HCT116 (cell line): ENCODE measurements around the gene C5orf22. TPM values are rescaled to one million over a fixed set of nuclear protein-coding genes. Genes with fewer than 3 reads are reported as not detected.
A peak's percentile ranks its signal among the peaks of the same experiment; 100 is the strongest.

Experiments used
- ATAC-seq: fragments of 200-7000 bp; cut with Tn5 transposase; 2 replicates; pipeline ENCODE4 v1.9.1; 2020; ENCODE audit warnings: mild to moderate bottlenecking, moderate library complexity
- BruUV-seq: library from RNA; stranded (reverse); fragments of 400-500 nt; replicated peaks from 2 replicates; lab custom pipeline; 2021; lab: Mats Ljungman, UMichigan
- CTCF ChIA-PET: fragments of 300-600 bp; sonication (Branson Sonifier 250); formaldehyde crosslinking; loops from one replicate; lab custom pipeline; 2021; ENCODE audit warnings: antibody characterized with exemption; lab: Charles Lee
- POLR2A ChIA-PET: fragments of 300-600, 350-600 bp; sonication (Branson Sonifier 250); formaldehyde crosslinking; loops from one replicate; lab custom pipeline; 2021; ENCODE audit warnings: antibody characterized with exemption; lab: Charles Lee
- RAD21 ChIA-PET, 2 experiments: fragments of 300-600 bp; sonication (Branson Sonifier 250); formaldehyde crosslinking; loops; one replicate each; lab custom pipeline; 2023; ENCODE audit warnings: low total read pairs in 2 of 2; ENCODE audit not compliant: uncharacterized antibody in 2 of 2, unreplicated experiment in 2 of 2, low non-redundant PET in 1 of 2; lab: Charles Lee
- DNase-seq: peaks from one replicate; pipeline ENCODE4 v3.0.0-alpha.2; 2010; ENCODE audit warnings: low read depth, low spot score
- H2AFZ ChIP-seq: fragments of 200-600 bp; shearing (Covaris generic), sonication (generic); 2 replicates; pipeline ENCODE4 v1.6.1; 2017; ENCODE audit warnings: low read depth, mixed run types, mixed read lengths, antibody characterized with exemption, low read length; ENCODE audit not compliant: poor library complexity, severe bottlenecking
- H3K27ac ChIP-seq: 2 replicates; pipeline ENCODE4 v1.5.1; 2012; ENCODE audit warnings: low read depth, low read length
- H3K27me3 ChIP-seq: fragments of 200-600 bp; sonication (generic); 2 replicates; pipeline ENCODE4 v1.6.1; 2016; ENCODE audit warnings: mixed run types, low read length, mixed read lengths; ENCODE audit not compliant: insufficient read depth
- H3K36me3 ChIP-seq, 2 experiments: fragments of 200-500 bp in 1 of 2; fragments of 200-600 bp in 1 of 2; sonication (Bioruptor generic) in 1 of 2; sonication (generic) in 1 of 2; 2 replicates each; pipeline versions ENCODE4 v1.5.1 to v1.6.1; 2014 to 2016; ENCODE audit warnings: low read length in 2 of 2, inconsistent platforms in 1 of 2, mixed read lengths in 1 of 2, mixed run types in 1 of 2; ENCODE audit not compliant: insufficient read depth in 2 of 2, control insufficient read depth in 1 of 2
- H3K4me1 ChIP-seq, 2 experiments: fragments of 200-600 bp in 1 of 2; sonication (generic) in 1 of 2; 2 replicates each; pipeline versions ENCODE4 v1.5.1 to v1.6.1; 2012 to 2017; ENCODE audit warnings: low read length in 2 of 2, inconsistent platforms in 1 of 2, mild to moderate bottlenecking in 1 of 2, mixed read lengths in 1 of 2, mixed run types in 1 of 2, moderate library complexity in 1 of 2; ENCODE audit not compliant: insufficient read depth in 2 of 2, control insufficient read depth in 1 of 2
- H3K4me2 ChIP-seq: fragments of 200-600 bp; sonication (generic); 2 replicates; pipeline ENCODE4 v1.6.1; 2017; ENCODE audit warnings: mixed run types, low read length, mixed read lengths
- H3K4me3 ChIP-seq, 2 experiments: fragments of 200-600 bp in 1 of 2; sonication (generic) in 1 of 2; replicated peaks in 1 of 2; 2 replicates each; pipeline ENCODE4 v1.5.1; 2011 to 2016; ENCODE audit warnings: low read length in 2 of 2, control low read depth in 1 of 2, low read depth in 1 of 2, mild to moderate bottlenecking in 1 of 2, mixed read lengths in 1 of 2, mixed run types in 1 of 2
- H3K79me2 ChIP-seq: fragments of 200-600 bp; sonication (generic); 2 replicates; pipeline ENCODE4 v1.6.1; 2017; ENCODE audit warnings: mild to moderate bottlenecking, mixed run types, low read length, moderate library complexity, mixed read lengths; ENCODE audit not compliant: insufficient read depth
- H3K9ac ChIP-seq: fragments of 200-600 bp; sonication (generic); 2 replicates; pipeline ENCODE4 v1.6.1; 2016; ENCODE audit warnings: low read length, mixed read lengths
- H3K9me2 ChIP-seq: fragments of 200-600 bp; sonication (generic), shearing (Covaris generic); 2 replicates; pipeline ENCODE4 v1.6.1; 2017; ENCODE audit warnings: mixed run types, mild to moderate bottlenecking, moderate library complexity; ENCODE audit not compliant: insufficient read depth
- H3K9me3 ChIP-seq, 2 experiments: fragments of 200-500 bp in 1 of 2; fragments of 200-600 bp in 1 of 2; sonication (Bioruptor generic) in 1 of 2; sonication (generic) in 1 of 2; 2 replicates each; pipeline ENCODE4 v1.6.1; 2014 to 2017; ENCODE audit warnings: low read length in 2 of 2, mixed read lengths in 2 of 2, inconsistent platforms in 1 of 2, low read depth in 1 of 2, mild to moderate bottlenecking in 1 of 2, mixed run types in 1 of 2, moderate library complexity in 1 of 2; ENCODE audit not compliant: control insufficient read depth in 1 of 2, insufficient read depth in 1 of 2
- H4K20me1 ChIP-seq: fragments of 200-600 bp; sonication (generic), shearing (Covaris generic); 2 replicates; pipeline ENCODE4 v1.6.1; 2017; ENCODE audit warnings: mixed run types, mild to moderate bottlenecking, moderate library complexity; ENCODE audit not compliant: insufficient read depth
- CEBPB ChIP-seq: IDR thresholded peaks from 2 replicates; pipeline ENCODE4 v1.6.1; 2012; ENCODE audit warnings: low read depth
- EGR1 ChIP-seq: IDR thresholded peaks from 2 replicates; pipeline ENCODE4 v1.6.1; 2012; ENCODE audit warnings: low read depth
- EZH2phosphoT487 ChIP-seq: fragments of 200-600 bp; IDR thresholded peaks from 2 replicates; pipeline ENCODE4 v1.6.1; 2018; ENCODE audit warnings: antibody characterized with exemption, borderline replicate concordance
- FOSL1 ChIP-seq: IDR thresholded peaks from 2 replicates; pipeline ENCODE4 v1.6.1; 2012; ENCODE audit warnings: low read depth
- JUND ChIP-seq: IDR thresholded peaks from 2 replicates; pipeline ENCODE4 v1.6.1; 2012
- POLR2AphosphoS5 ChIP-seq: IDR thresholded peaks from 2 replicates; pipeline ENCODE4 v1.6.1; 2011; ENCODE audit warnings: mild to moderate bottlenecking, low read depth, low read length, moderate library complexity
- RAD21 ChIP-seq: IDR thresholded peaks from 2 replicates; pipeline ENCODE4 v1.6.1; 2012; ENCODE audit warnings: low read depth, mild to moderate bottlenecking
- REST ChIP-seq: IDR thresholded peaks from 2 replicates; pipeline ENCODE4 v1.6.1; 2012; ENCODE audit warnings: low read depth
- TCF7L2 ChIP-seq: IDR thresholded peaks from 2 replicates; pipeline ENCODE4 v1.7.0; 2011; ENCODE audit warnings: borderline replicate concordance, inconsistent platforms; ENCODE audit not compliant: insufficient read depth, insufficient read length; ENCODE audit errors: extremely low read depth
- ZNF274 ChIP-seq: fragments of 200-500 bp; sonication (Bioruptor generic); IDR thresholded peaks from 2 replicates; pipeline ENCODE4 v1.6.1; 2014; ENCODE audit warnings: mild to moderate bottlenecking, low read depth, low read length, inconsistent platforms
- intact Hi-C: fragments of 100-400 bp; cut with micrococcal nuclease; formaldehyde crosslinking; loops from 2 replicates; pipeline ENCODE4 v1.10.0; 2022
- total RNA-seq: library from RNA; stranded (reverse); gene quantifications from one replicate; pipeline ENCODE4 v1.2.1, GENCODE V29; 2021; ENCODE audit not compliant: unreplicated experiment
- TF ChIP-seq, protein P1 (sequence below), 3 experiments: fragments of 200-600 bp in 1 of 3; sonication (generic) in 1 of 3; IDR thresholded peaks in 2 of 3; conservative IDR thresholded peaks in 1 of 3; 2 replicates each; pipeline ENCODE4 v1.5.1; 2012 to 2017; ENCODE audit warnings: low read depth in 2 of 3, low read length in 2 of 3, antibody characterized with exemption in 1 of 3, borderline replicate concordance in 1 of 3, control low read depth in 1 of 3, mild to moderate bottlenecking in 1 of 3, mixed read lengths in 1 of 3, mixed run types in 1 of 3, moderate library complexity in 1 of 3; ENCODE audit not compliant: insufficient read depth in 1 of 3

The C5orf22 gene
- total RNA-seq, 1 experiment from 2014 or later = 22.9 TPM

DNA sequence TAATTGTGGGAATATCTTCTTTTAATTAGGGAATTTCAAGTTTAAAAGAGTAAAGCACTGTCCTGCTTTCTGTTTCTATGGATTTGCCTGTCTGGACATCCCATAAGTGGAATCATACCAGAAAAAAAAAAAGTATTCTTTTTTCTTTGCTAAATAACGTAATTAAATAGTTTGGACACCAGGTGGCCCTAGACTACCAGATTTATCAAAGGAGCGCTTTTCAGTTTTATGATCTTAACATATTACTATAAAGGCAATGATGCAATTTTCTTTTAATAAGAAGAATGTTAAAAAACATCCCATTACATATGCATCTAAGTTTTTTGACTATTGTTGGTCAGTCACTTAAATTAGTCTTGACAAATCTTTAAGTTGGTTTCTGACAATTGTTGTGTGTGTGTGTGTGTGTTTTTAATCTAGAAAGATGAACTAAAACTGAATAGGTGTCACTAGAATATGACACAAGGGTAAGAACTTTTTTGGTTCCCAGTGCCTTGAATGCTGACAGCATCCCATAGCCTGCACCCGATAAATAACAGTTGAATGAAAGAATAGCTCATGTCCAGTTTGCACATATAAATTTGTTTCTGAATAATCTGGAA is 49.5 kb downstream of the C5orf22 start:
- ATAC-seq = no peak
- intact Hi-C loops = loop anchor here (1.0 kb wide), 3 partner anchors 228 to 512 kb away; no protein-coding TSS in a partner anchor
- peak; percentile 22 for DNase-seq
- RAD21 ChIA-PET = no interaction called here
- H3K9ac ChIP-seq = no peak overlapping the region
- POLR2A ChIA-PET = no interaction called here
- H3K4me3 ChIP-seq = no peak overlapping the region
- no peak overlapping the region for H3K27ac ChIP-seq
- no peaks in the 10 kb centered on the region for H3K9me2 ChIP-seq
- H3K4me2 ChIP-seq = no peak overlapping the region
- TF ChIP-seq, protein P1, sequence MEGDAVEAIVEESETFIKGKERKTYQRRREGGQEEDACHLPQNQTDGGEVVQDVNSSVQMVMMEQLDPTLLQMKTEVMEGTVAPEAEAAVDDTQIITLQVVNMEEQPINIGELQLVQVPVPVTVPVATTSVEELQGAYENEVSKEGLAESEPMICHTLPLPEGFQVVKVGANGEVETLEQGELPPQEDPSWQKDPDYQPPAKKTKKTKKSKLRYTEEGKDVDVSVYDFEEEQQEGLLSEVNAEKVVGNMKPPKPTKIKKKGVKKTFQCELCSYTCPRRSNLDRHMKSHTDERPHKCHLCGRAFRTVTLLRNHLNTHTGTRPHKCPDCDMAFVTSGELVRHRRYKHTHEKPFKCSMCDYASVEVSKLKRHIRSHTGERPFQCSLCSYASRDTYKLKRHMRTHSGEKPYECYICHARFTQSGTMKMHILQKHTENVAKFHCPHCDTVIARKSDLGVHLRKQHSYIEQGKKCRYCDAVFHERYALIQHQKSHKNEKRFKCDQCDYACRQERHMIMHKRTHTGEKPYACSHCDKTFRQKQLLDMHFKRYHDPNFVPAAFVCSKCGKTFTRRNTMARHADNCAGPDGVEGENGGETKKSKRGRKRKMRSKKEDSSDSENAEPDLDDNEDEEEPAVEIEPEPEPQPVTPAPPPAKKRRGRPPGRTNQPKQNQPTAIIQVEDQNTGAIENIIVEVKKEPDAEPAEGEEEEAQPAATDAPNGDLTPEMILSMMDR (IDR thresholded peaks at IDR 0.05 in 2 of 3, conservative IDR thresholded peaks at IDR 0.05 in 1 of 3; ENCODE audit: borderline replicate concordance in 1 of 3, insufficient read depth in 1 of 3, low read depth in 2 of 3, low read length in 2 of 3) = peak; percentile 31 to 62 (median 52); a peak in 5 of 6 replicates
- TF ChIP-seq RAD21 (peak; percentile 71), TCF7L2 (no peak)
- H3K79me2 ChIP-seq = no peaks in the 10 kb centered on the region
- BruUV-seq = no TSS peak
- H3K36me3 ChIP-seq = no peaks in the 10 kb centered on the region
- no peak overlapping the region for H2AFZ ChIP-seq
- H3K4me1 ChIP-seq = no peaks in the 10 kb centered on the region
- no peaks in the 10 kb centered on the region for H3K9me3 ChIP-seq
- CTCF ChIA-PET = interaction anchor here (0.6 to 1.9 kb wide), 3 partner anchors 227 to 495 kb away, joined by 3 to 10 read pairs (median 4); no protein-coding TSS in a partner anchor
- H4K20me1 ChIP-seq = no peaks in the 10 kb centered on the region
- peaks cover 5% of the 10 kb centered on the region for H3K27me3 ChIP-seq

- POLR2A ChIA-PET = no interaction called here
- CTCF ChIA-PET = interaction anchor here (1.9 kb wide), 1 partner anchor 494 kb away, joined by 10 read pairs; no protein-coding TSS in a partner anchor
- no peak for TF ChIP-seq EGR1
- TF ChIP-seq REST = no peak
- no peak for TF ChIP-seq POLR2AphosphoS5
- no peak for TF ChIP-seq FOSL1
- no peak for TF ChIP-seq CEBPB
- TF ChIP-seq JUND = no peak
- no peak for TF ChIP-seq ZNF274
- no peak for TF ChIP-seq EZH2phosphoT487
Observed at GRCh38 chr5:31583129-31583528, 51.0 kb downstream of the C5orf22 start.

More at GRCh38 chr5:31583129-31583528, 51.0 kb downstream of the C5orf22 start:
- Histone ChIP-seq H3K9me2 (no peaks in the 10 kb centered on the region), H3K79me2 (no peaks in the 10 kb centered on the region), H3K9me3 (no peaks in the 10 kb centered on the region), H3K27me3 (no peaks in the 10 kb centered on the region), H3K4me2 (no peak overlapping the region), H3K36me3 (no peaks in the 10 kb centered on the region), H3K9ac (no peak overlapping the region), H2AFZ (no peak overlapping the region), H3K4me3 (no peak overlapping the region), H4K20me1 (no peaks in the 10 kb centered on the region), H3K4me1 (no peaks in the 10 kb centered on the region), H3K27ac (no peak overlapping the region)
- RAD21 ChIA-PET = no interaction called here
- BruUV-seq = no TSS peak
- intact Hi-C loops = no loop called here
- no peak for DNase-seq
- no peak for ATAC-seq
